ENCODE measurements around the gene EMC9. TPM values are rescaled to one million over a fixed set of nuclear protein-coding genes. Genes with fewer than 3 reads are reported as not detected.

EMC9 gene
- total and polyA plus RNA-seq, 2 donors = 5.0 to 24.4 TPM

- 39% methylated on average over 13 of the region's 13 CpGs for WGBS
- Histone ChIP-seq H3K27ac (ENCODE audit: low read depth) (peak overlapping the region; percentile 81), H3K36me3 (ENCODE audit: insufficient read depth) (peaks cover 1% of the 10 kb centered on the region), H3K4me3 (ENCODE audit: low read depth, low read length) (peak overlapping the region; percentile 95), H3K4me1 (ENCODE audit: insufficient read depth) (no peaks in the 10 kb centered on the region)
- DNase-seq (ENCODE audit: extremely low spot score) = no peak
Measured at GRCh38 chr14:24136684-24137528, 4.5 kb downstream of the EMC9 start.

GRCh38 chr14:24135834-24136683, 5.3 kb downstream of the EMC9 start, which contains the start of gene PSME1:
Gene PSME1, plus strand, starts transcription at chr14:24136194. Its CDS starts 69 bp downstream, at chr14:24136263.
- WGBS = under 1% methylated on average over 75 of the region's 75 CpGs
- H3K4me1 ChIP-seq (ENCODE audit: insufficient read depth) = no peaks in the 10 kb centered on the region

GRCh38 chr14:24135584-24135833, 5.9 kb downstream of the EMC9 start:
- Histone ChIP-seq H3K4me1 (ENCODE audit: insufficient read depth) (no peaks in the 10 kb centered on the region), H3K4me3 (ENCODE audit: low read depth, low read length) (peak overlapping the region; percentile 95), H3K27ac (ENCODE audit: low read depth) (peak overlapping the region; percentile 77), H3K36me3 (ENCODE audit: insufficient read depth) (peaks cover 1% of the 10 kb centered on the region)
- WGBS = 5% methylated on average over 9 of the region's 9 CpGs
- DNase-seq (ENCODE audit: extremely low spot score) = no peak

More at GRCh38 chr14:24135834-24136683, 5.3 kb downstream of the EMC9 start, which contains the start of gene PSME1:
- Histone ChIP-seq H3K27ac (ENCODE audit: low read depth) (peak within 1 kb of the TSS; percentile 81), H3K4me3 (ENCODE audit: low read depth, low read length) (peak within 1 kb of the TSS; percentile 95), H3K36me3 (ENCODE audit: insufficient read depth) (peaks cover 1% of the 10 kb centered on the region)
- peak; percentile 64 for DNase-seq (ENCODE audit: extremely low spot score)

- H3K36me3 ChIP-seq (ENCODE audit: insufficient read depth) = peaks cover 1% of the 10 kb centered on the region
- no peaks in the 10 kb centered on the region for H3K4me1 ChIP-seq (ENCODE audit: insufficient read depth)
- H3K27ac ChIP-seq (ENCODE audit: low read depth) = no peak overlapping the region
- no peak overlapping the region for H3K4me3 ChIP-seq (ENCODE audit: low read depth, low read length)
- no peak for DNase-seq (ENCODE audit: extremely low spot score)
- 89% methylated on average over 1 of the region's 1 CpG for WGBS
Measured at GRCh38 chr14:24133735-24134134, 7.7 kb downstream of the EMC9 start.

- Histone ChIP-seq H3K27ac (ENCODE audit: low read depth) (no peak overlapping the region), H3K36me3 (ENCODE audit: insufficient read depth) (no peaks in the 10 kb centered on the region), H3K4me3 (ENCODE audit: low read depth, low read length) (no peak overlapping the region), H3K4me1 (ENCODE audit: insufficient read depth) (no peaks in the 10 kb centered on the region)
- no peak for DNase-seq (ENCODE audit: extremely low spot score)
- WGBS = 95% methylated on average over 2 of the region's 2 CpGs
Measured at GRCh38 chr14:24132976-24133375, 8.4 kb downstream of the EMC9 start.

GRCh38 chr14:24132061-24132685, 9.2 kb downstream of the EMC9 start:
- DNase-seq (ENCODE audit: extremely low spot score) = no peak
- H3K4me3 ChIP-seq (ENCODE audit: low read depth, low read length) = no peak overlapping the region
- WGBS = 72% methylated on average over 24 of the region's 24 CpGs

GRCh38 chr14:24131549-24131966, 9.8 kb downstream of the EMC9 start:
- no peak overlapping the region for H3K27ac ChIP-seq (ENCODE audit: low read depth)
- no peak for DNase-seq (ENCODE audit: extremely low spot score)
- 63% methylated on average over 15 of the region's 15 CpGs for WGBS
- H3K4me3 ChIP-seq (ENCODE audit: low read depth, low read length) = no peak overlapping the region
- no peaks in the 10 kb centered on the region for H3K36me3 ChIP-seq (ENCODE audit: insufficient read depth)
- H3K4me1 ChIP-seq (ENCODE audit: insufficient read depth) = no peaks in the 10 kb centered on the region

More at GRCh38 chr14:24132061-24132685, 9.2 kb downstream of the EMC9 start:
- Histone ChIP-seq H3K36me3 (ENCODE audit: insufficient read depth) (no peaks in the 10 kb centered on the region), H3K27ac (ENCODE audit: low read depth) (no peak overlapping the region), H3K4me1 (ENCODE audit: insufficient read depth) (no peaks in the 10 kb centered on the region)

GRCh38 chr14:24130717-24131548, 10.5 kb downstream of the EMC9 start:
- no peak for DNase-seq (ENCODE audit: extremely low spot score)
- Histone ChIP-seq H3K4me1 (ENCODE audit: insufficient read depth) (no peaks in the 10 kb centered on the region), H3K36me3 (ENCODE audit: insufficient read depth) (no peaks in the 10 kb centered on the region), H3K4me3 (ENCODE audit: low read depth, low read length) (no peak overlapping the region), H3K27ac (ENCODE audit: low read depth) (no peak overlapping the region)
- WGBS = 48% methylated on average over 7 of the region's 7 CpGs

GRCh38 chr14:24130380-24130716, 11.0 kb downstream of the EMC9 start, which contains the start of gene FITM1:
Gene FITM1, plus strand, starts transcription at chr14:24130659. Its CDS starts 905 bp downstream, at chr14:24131564.
- Histone ChIP-seq H3K27ac (ENCODE audit: low read depth) (no peak within 1 kb of the TSS), H3K36me3 (ENCODE audit: insufficient read depth) (no peaks in the 10 kb centered on the region), H3K4me1 (ENCODE audit: insufficient read depth) (no peaks in the 10 kb centered on the region), H3K4me3 (ENCODE audit: low read depth, low read length) (no peak within 1 kb of the TSS)
- DNase-seq (ENCODE audit: extremely low spot score) = no peak
- 90% methylated on average over 5 of the region's 5 CpGs for WGBS

GRCh38 chr14:24129410-24129998, 11.9 kb downstream of the EMC9 start:
- no peaks in the 10 kb centered on the region for H3K4me1 ChIP-seq (ENCODE audit: insufficient read depth)
- H3K4me3 ChIP-seq (ENCODE audit: low read depth, low read length) = no peak overlapping the region
- H3K36me3 ChIP-seq (ENCODE audit: insufficient read depth) = no peaks in the 10 kb centered on the region
- no peak overlapping the region for H3K27ac ChIP-seq (ENCODE audit: low read depth)
- WGBS = 95% methylated on average over 8 of the region's 8 CpGs
- no peak for DNase-seq (ENCODE audit: extremely low spot score)

- WGBS = 89% methylated on average over 2 of the region's 2 CpGs
- H3K27ac ChIP-seq (ENCODE audit: low read depth) = no peak overlapping the region
- no peak for DNase-seq (ENCODE audit: extremely low spot score)
- peaks cover 2% of the 10 kb centered on the region for H3K36me3 ChIP-seq (ENCODE audit: insufficient read depth)
- no peak overlapping the region for H3K4me3 ChIP-seq (ENCODE audit: low read depth, low read length)
- H3K4me1 ChIP-seq (ENCODE audit: insufficient read depth) = no peaks in the 10 kb centered on the region
Measured at GRCh38 chr14:24127673-24128072, 13.7 kb downstream of the EMC9 start.

- Histone ChIP-seq H3K27ac (ENCODE audit: low read depth) (no peak overlapping the region), H3K4me1 (ENCODE audit: insufficient read depth) (no peaks in the 10 kb centered on the region), H3K36me3 (ENCODE audit: insufficient read depth) (peaks cover 2% of the 10 kb centered on the region), H3K4me3 (ENCODE audit: low read depth, low read length) (no peak overlapping the region)
- DNase-seq (ENCODE audit: extremely low spot score) = no peak
Measured at GRCh38 chr14:24126939-24127338, 14.5 kb downstream of the EMC9 start.

Data from urinary bladder (tissue), 4 donors.